Measurements from ENCODE around the gene USP48.
"Not testable (repeated sequence)": the region's sequence is repeated elsewhere in the genome, so short reads cannot be mapped to it uniquely, and the experiment has no call there.

USP48 gene

GRCh38 chr1:21815724-21816321 is 32.9 kb upstream of the USP48 start:
- DNase-seq: no peak

DNA sequence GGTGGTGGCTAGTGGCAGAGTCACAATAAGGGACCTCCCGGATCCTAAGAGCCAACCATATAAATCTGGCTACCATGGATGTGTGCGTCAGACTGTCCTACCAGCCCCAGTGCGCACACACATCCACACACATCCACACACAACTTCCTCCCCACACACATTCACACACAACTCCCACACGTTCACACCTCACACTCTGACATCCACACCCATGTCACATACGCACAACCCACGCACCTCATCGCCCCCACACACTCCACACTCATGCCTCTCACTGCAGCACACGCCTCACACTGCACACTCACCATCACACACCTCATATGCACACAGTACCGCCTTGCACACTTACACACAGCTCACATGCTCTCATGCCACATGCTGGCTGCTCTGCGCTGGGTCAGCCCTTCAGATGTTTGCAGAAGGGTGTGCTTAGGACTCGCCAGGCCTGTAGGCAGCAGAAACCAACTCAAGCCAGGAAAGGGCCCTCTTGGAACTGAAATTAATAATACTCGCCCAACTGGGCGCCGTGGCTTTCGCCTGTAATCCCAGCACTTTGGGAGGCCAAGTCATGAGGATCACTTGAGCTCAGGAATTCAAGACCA is 32.1 kb upstream of the USP48 start:
- no peak for DNase-seq

DNA sequence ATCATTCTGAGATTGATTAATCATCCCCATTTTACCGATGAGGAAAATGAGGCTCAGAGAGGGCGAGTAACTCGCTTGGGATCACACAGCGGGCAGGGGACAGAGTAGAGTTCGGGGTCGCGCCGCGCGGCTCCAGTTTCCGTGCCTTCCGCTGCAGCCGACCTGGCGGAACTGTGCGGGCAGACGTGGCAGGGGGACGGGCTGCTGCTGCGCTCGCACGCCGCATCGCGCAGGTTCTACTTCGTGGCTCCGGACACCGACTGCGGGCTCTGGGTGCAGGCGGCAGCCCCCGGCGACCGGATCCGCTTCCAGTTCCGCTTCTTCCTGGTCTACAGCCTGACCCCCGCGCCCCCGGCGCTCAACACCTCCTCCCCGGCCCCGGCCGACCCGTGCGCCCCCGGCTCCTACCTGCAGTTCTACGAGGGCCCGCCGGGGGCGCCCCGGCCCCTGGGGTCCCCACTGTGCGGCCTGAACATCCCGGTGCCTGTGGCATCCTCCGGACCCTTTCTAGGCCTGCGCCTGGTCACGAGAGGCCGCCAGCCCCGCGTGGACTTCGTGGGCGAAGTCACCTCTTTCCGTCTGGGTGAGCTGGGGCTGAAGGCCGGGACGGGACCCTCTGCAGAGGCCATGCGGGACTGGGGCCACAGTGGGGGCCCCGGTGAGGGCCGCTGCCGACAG is 31.4 kb upstream of the USP48 start:
- DNase-seq: no peak

DNA sequence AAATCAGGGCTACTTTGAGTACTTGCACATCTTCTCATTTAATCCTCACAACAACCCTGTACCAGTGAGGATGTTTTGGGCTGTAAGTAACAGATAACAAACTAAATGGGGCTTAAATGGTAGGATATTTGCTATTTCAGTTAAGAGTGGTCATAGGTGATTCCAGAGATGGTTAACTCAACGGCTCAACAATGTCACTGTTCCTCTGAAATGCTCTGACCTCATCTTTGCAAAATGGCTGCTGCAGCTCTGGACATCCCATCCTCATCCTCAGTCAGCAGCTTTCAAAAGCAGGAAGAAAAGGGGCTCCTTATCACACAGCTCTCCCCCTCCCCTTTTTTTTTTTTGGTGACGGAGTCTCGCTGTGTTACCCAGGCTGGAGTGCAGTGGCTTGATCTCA is 30.6 kb upstream of the USP48 start:
- DNase-seq: no peak

- DNase-seq: no peak
Measured at GRCh38 chr1:21811875-21812305, 28.9 kb upstream of the USP48 start, which contains the start of gene LDLRAD2. TSS of gene LDLRAD2 (plus strand) at chr1:21812265. CDS start at chr1:21812452, 187 bp downstream.

DNA sequence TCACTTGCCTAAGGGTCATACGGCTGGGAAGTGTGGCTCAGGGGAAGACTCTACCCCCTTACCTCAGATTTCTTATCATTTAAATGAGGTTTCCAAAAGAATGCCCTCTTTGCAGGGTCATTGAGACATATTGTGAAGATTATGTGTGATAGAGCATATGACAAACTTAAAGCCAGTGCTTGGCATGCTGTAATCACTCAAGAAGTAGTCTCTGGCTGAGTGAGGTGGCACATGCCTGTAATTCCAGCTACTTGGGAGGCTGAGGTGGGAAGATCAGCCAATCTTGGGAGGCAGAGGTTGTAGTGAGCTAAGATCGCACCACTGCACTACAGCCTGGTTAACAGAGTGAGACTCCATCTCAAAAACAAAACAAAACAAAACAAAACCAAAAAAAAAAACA is 21.6 kb upstream of the USP48 start:
- DNase-seq: no peak

GRCh38 chr1:21801100-21801499 is 18.2 kb upstream of the USP48 start:
- DNase-seq: no peak

DNA sequence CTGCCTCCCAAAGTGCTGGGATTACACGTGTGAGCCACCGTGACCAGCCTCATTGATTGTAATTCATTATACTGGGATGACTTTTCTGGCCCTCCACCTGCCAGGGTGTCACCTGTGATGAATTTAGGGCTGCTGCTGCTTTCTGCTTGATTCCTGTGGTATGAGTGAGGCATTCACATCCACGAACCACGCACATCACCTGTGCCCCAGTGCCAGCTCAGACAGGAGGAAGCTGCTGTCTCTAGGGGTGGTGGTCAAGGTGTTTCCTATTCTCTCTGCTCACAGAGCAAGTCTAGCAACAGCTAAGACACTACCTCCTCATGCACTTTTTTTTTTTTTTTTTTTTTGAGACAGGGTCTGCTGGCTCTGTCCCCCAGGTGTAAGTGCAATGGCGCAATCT is 16.8 kb upstream of the USP48 start:
- no peak for DNase-seq

GRCh38 chr1:21795075-21795474 is 12.1 kb upstream of the USP48 start:
- no peak for DNase-seq

DNA sequence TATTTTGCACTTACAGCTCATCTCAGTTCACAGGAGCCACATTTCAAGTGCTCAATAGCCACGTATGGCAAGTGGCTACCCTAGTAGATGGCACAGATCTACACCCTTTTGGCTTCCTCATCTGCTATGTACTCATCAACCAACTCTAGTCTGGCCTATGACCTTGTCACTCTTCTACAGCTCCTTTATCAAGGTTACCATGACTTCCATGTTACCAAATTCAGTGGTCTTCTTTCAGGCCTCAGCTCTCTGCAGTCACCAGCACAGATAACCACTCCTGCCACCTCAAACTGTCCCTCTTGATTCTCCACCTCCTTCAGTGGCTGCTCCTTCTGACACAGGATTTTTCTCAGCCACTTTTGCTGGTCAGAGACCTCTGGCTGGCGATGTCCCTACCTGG is 11.7 kb upstream of the USP48 start:
- DNase-seq: no peak

GRCh38 chr1:21793104-21793503 is 10.2 kb upstream of the USP48 start:
- DNase-seq: no peak

GRCh38 chr1:21786640-21787039 is 3.7 kb upstream of the USP48 start:
- DNase-seq: no peak

GRCh38 chr1:21785764-21786163 is 2.8 kb upstream of the USP48 start:
- DNase-seq: not testable (repeated sequence)

DNA sequence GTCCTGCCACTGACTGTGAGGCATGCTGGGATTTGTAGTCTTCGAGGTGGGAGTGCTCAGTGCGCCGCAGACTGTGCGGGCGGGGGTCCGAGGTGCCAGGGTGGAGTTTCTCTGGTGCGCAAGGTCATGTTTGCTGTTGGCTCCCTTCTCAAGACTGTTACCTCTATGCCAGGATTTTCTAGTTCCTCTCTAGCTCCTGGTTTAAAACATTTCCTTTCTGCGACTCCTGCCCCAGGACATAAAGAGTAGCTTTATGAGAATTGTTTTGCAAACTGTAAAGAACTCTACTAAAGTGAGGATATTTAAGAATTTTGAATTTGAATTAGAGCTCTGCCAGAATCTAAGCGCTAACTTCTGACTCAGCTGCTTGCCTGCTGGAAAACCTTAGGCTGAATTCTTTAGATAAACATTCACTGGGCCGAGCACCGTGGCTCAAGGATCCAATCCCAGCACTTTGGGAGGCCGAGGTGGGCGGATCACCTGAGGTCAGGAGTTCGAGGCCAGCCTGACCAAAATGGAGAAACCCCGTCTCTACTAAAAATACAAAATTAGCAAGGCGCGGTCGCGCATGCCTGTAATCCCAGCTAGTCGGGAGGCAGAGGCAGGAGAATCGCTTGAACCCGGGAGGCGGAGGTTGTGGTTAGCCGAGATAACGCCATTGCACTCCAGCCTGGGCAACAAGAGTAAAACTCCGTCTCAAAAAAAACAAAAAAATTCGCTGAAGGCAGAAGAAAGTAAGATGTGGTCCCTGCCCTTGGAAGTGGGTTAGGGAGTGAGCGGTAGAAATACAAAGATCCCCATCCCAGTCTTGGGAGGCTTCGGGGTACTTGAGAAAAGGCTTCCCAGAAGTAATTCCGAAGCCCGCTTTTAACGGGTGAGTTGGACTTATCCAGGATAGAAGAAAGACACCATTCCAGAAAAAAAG is 992 bp upstream of the USP48 start:
- DNase-seq: no peak

DNA sequence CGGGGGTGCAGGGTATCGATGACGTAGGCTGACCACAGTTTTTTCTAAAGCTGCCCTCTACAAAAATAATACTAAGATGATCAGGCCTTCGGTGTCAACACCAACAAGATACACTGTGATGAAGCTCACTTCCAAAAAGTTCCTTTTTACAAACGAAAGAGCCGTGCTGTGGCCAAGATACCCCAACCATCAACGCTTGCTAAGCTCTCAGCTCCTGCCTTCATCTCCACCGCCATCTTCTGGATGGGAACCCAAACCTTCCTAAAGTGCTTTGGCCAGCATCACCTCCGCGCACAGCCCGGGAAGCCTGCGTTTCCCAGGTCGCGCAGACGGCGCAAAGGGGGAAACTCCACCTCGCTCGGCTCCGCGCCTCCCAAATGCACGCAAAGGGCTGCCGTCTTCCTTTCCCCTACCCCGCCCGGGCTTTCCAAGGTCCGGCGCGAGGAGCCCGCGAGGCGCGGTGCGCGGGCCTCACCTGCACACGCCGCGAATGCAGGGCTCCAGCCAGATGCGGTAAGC is 541 bp downstream of the USP48 start:
- peak; percentile 43 for DNase-seq

- DNase-seq: no peak
Measured at GRCh38 chr1:21781815-21782348, 1.1 kb downstream of the USP48 start.

GRCh38 chr1:21779613-21780521 is 3.1 kb downstream of the USP48 start:
- no peak for DNase-seq

- DNase-seq: no peak
Measured at GRCh38 chr1:21778405-21778727, 4.6 kb downstream of the USP48 start.

- DNase-seq: not testable (repeated sequence)
Measured at GRCh38 chr1:21776925-21777324, 6.0 kb downstream of the USP48 start.

DNA sequence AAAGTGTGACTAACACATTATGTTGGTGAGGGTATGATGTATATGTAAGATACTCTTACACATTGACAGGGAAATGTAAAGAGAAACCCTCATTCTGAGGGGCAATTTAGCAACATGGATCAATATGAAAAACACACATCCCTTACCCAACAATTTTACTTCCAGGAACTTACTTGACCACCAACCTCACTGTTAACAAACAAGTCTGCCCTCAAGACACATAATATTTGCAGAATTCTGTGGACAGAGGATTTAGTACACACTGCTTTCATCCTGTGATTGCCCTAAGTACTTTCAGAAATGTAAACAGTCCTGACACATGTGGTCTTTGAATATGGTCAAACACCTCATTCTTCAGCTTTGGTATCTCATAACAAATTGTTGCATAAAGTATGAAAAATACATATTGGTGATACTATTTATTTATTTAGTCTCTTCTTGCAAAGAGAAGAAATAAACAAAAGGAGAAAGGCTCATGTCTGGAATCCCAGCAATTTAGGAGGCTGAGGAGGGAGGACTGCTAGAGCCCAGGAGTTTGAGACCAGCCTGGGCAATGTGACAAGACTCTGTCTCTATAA is 6.9 kb downstream of the USP48 start:
- DNase-seq: no peak

- no peak for DNase-seq
Measured at GRCh38 chr1:21775550-21775914, 7.4 kb downstream of the USP48 start.
